Vagina (tissue), 2 donors: Measurements from ENCODE around the gene HDHD5. TPM values are rescaled to one million over a fixed set of nuclear protein-coding genes. Genes with fewer than 3 reads are reported as not detected.

Experiments used
- DNase-seq, 2 donors: peaks; one replicate each; pipeline ENCODE4 v3.0.0-alpha.2; 2017; ENCODE audit errors: extremely low spot score in 2 of 2
- H3K27ac ChIP-seq: fragments of 200-600 bp; sonication (generic); one replicate; pipeline ENCODE4 v1.5.1; 2019
- H3K27me3 ChIP-seq: fragments of 200-600 bp; sonication (generic); one replicate; pipeline ENCODE4 v1.5.1; 2019
- H3K36me3 ChIP-seq, 2 donors: fragments of 200-600 bp; sonication (generic); one replicate each; pipeline ENCODE4 v1.5.1; 2017 to 2019
- H3K4me1 ChIP-seq: fragments of 200-600 bp; sonication (generic); one replicate; pipeline ENCODE4 v1.5.1; 2019
- H3K4me3 ChIP-seq, 2 donors: fragments of 200-600 bp; sonication (generic); 1 replicate in 1 of 2; 2 replicates in 1 of 2; pipeline ENCODE4 v1.5.1; 2016 to 2019
- H3K9me3 ChIP-seq: fragments of 200-600 bp; sonication (generic); one replicate; pipeline ENCODE4 v1.5.1; 2019
- CTCF ChIP-seq, 3 experiments: fragments of 450-650 bp in 2 of 3; fragments of 200-600 bp in 1 of 3; sonication (generic) in 1 of 3; IDR thresholded peaks; one replicate each; pipeline ENCODE4 v1.5.1; 2017 to 2019; ENCODE audit warnings: antibody characterized with exemption in 3 of 3, mild to moderate bottlenecking in 2 of 3, moderate library complexity in 2 of 3
- POLR2A ChIP-seq, 2 donors: fragments of 450-650 bp; IDR thresholded peaks; one replicate each; pipeline ENCODE4 v1.6.1; 2017; ENCODE audit warnings: antibody characterized with exemption in 2 of 2, mild to moderate bottlenecking in 2 of 2, moderate library complexity in 2 of 2
- POLR2AphosphoS5 ChIP-seq, 2 donors: sonication (generic); formaldehyde crosslinking; IDR thresholded peaks; one replicate each; pipeline ENCODE4 v1.9.0; 2017; ENCODE audit warnings: antibody characterized with exemption in 2 of 2, mild to moderate bottlenecking in 2 of 2, low read depth in 1 of 2; ENCODE audit not compliant: insufficient read depth in 1 of 2
- intact Hi-C: fragments of 100-400 bp; cut with DNase I; formaldehyde crosslinking; loops from one replicate; pipeline ENCODE4 v1.15.1; 2023
- total RNA-seq: library from RNA; depleted of rRNA; stranded (reverse); fragments of >200 nt; gene quantifications from one replicate; pipeline ENCODE4 v1.2.3, GENCODE V29; 2016

HDHD5 gene
- total RNA-seq, 1 donor from 2014 or later, result 30.0 TPM

- H3K27ac ChIP-seq, result no peak overlapping the region
- intact Hi-C loops, result no loop called here
Measured at GRCh38 chr22:17120711-17121232, 38.3 kb downstream of the HDHD5 start.

GRCh38 chr22:17120281-17120680, 38.8 kb downstream of the HDHD5 start:
- intact Hi-C loops, result no loop called here
- DNase-seq, result no peak

More at GRCh38 chr22:17120711-17121232, 38.3 kb downstream of the HDHD5 start:
- Histone ChIP-seq H3K4me1 (peaks cover 13% of the 10 kb centered on the region), H3K9me3 (no peaks in the 10 kb centered on the region), H3K27me3 (no peaks in the 10 kb centered on the region), H3K36me3 (no peaks in the 10 kb centered on the region), H3K4me3 (peak overlapping the region; percentile 45 to 58)
- DNase-seq, result no peak
- TF ChIP-seq CTCF (IDR thresholded peaks at IDR 0.05) (no peak), POLR2A (IDR thresholded peaks at IDR 0.05) (no peak), POLR2AphosphoS5 (IDR thresholded peaks at IDR 0.05; ENCODE audit: insufficient read depth in 1 of 2, low read depth in 1 of 2) (no peak)

GRCh38 chr22:17119481-17120202, 39.4 kb downstream of the HDHD5 start:
- intact Hi-C loops, result no loop called here
- H3K4me3 ChIP-seq, result no peak overlapping the region
- H3K4me1 ChIP-seq, result peaks cover 13% of the 10 kb centered on the region
- no peaks in the 10 kb centered on the region for H3K9me3 ChIP-seq
- no peaks in the 10 kb centered on the region for H3K27me3 ChIP-seq
- TF ChIP-seq CTCF (IDR thresholded peaks at IDR 0.05), result no peak
- no peak for TF ChIP-seq POLR2A (IDR thresholded peaks at IDR 0.05)
- no peak for TF ChIP-seq POLR2AphosphoS5 (IDR thresholded peaks at IDR 0.05; ENCODE audit: insufficient read depth in 1 of 2, low read depth in 1 of 2)
- H3K27ac ChIP-seq, result no peak overlapping the region
- H3K36me3 ChIP-seq, result no peaks in the 10 kb centered on the region
- no peak for DNase-seq

More at GRCh38 chr22:17120281-17120680, 38.8 kb downstream of the HDHD5 start:
- Histone ChIP-seq H3K4me1 (peaks cover 13% of the 10 kb centered on the region), H3K27ac (no peak overlapping the region), H3K36me3 (no peaks in the 10 kb centered on the region), H3K27me3 (no peaks in the 10 kb centered on the region), H3K4me3 (peak overlapping the region; percentile 45 to 58), H3K9me3 (no peaks in the 10 kb centered on the region)
- TF ChIP-seq POLR2A (IDR thresholded peaks at IDR 0.05), result no peak
- no peak for TF ChIP-seq CTCF (IDR thresholded peaks at IDR 0.05)
- no peak for TF ChIP-seq POLR2AphosphoS5 (IDR thresholded peaks at IDR 0.05; ENCODE audit: insufficient read depth in 1 of 2, low read depth in 1 of 2)

GRCh38 chr22:17118342-17118741, 40.7 kb downstream of the HDHD5 start:
- no peak overlapping the region for H3K27ac ChIP-seq
- H3K27me3 ChIP-seq, result no peaks in the 10 kb centered on the region
- H3K9me3 ChIP-seq, result no peaks in the 10 kb centered on the region
- no peaks in the 10 kb centered on the region for H3K36me3 ChIP-seq
- TF ChIP-seq POLR2AphosphoS5 (IDR thresholded peaks at IDR 0.05; ENCODE audit: insufficient read depth in 1 of 2, low read depth in 1 of 2) (no peak), CTCF (IDR thresholded peaks at IDR 0.05) (no peak), POLR2A (IDR thresholded peaks at IDR 0.05) (no peak)
- H3K4me3 ChIP-seq, result no peak overlapping the region
- H3K4me1 ChIP-seq, result peaks cover 13% of the 10 kb centered on the region
- no peak for DNase-seq
- intact Hi-C loops, result no loop called here

GRCh38 chr22:17117890-17118289, 41.2 kb downstream of the HDHD5 start:
- H3K4me1 ChIP-seq, result peaks cover 13% of the 10 kb centered on the region
- no peak overlapping the region for H3K4me3 ChIP-seq
- intact Hi-C loops, result no loop called here
- no peak for DNase-seq
- H3K27ac ChIP-seq, result no peak overlapping the region
- H3K36me3 ChIP-seq, result no peaks in the 10 kb centered on the region
- H3K27me3 ChIP-seq, result no peaks in the 10 kb centered on the region
- TF ChIP-seq POLR2AphosphoS5 (IDR thresholded peaks at IDR 0.05; ENCODE audit: insufficient read depth in 1 of 2, low read depth in 1 of 2) (no peak), POLR2A (IDR thresholded peaks at IDR 0.05) (no peak), CTCF (IDR thresholded peaks at IDR 0.05) (no peak)
- no peaks in the 10 kb centered on the region for H3K9me3 ChIP-seq
